SHP77 treated with DMSO at 0.1 percent for 48 hours (cell line): Measurements from ENCODE around the gene LDB3.
"Not testable (repeated sequence)": the region's sequence is repeated elsewhere in the genome, so short reads cannot be mapped to it uniquely, and the experiment has no call there.

Experiments
- DNase-seq: peaks from one replicate; lab custom pipeline; 2025; lab: John Stamatoyannopoulos, UW

The LDB3 gene

GRCh38 chr10:86734207-86734988 lies 66.1 kb downstream of the LDB3 start:
- DNase-seq, result no peak

DNA sequence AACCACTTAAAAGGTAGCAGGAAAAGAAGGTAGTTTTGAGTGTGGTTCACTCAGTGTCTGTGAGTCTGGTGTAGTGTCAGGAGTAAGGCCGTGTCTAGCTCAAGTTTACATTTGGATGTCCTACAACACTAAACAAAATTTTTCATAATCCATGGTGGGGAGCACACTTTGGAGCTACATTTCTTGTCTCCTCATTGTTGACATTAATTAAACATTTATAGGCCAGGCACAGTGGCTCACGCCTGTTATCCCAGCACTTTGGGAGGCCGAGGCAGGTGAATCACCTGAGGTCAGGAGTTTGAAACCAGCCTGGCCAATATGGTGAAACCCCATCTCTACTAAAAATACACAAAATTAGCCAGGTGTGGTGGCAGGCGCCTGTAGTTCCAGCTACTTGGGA lies 67.0 kb downstream of the LDB3 start:
- not testable (repeated sequence) for DNase-seq

- no peak for DNase-seq
Observed at GRCh38 chr10:86742230-86742629, 73.9 kb downstream of the LDB3 start.

DNA sequence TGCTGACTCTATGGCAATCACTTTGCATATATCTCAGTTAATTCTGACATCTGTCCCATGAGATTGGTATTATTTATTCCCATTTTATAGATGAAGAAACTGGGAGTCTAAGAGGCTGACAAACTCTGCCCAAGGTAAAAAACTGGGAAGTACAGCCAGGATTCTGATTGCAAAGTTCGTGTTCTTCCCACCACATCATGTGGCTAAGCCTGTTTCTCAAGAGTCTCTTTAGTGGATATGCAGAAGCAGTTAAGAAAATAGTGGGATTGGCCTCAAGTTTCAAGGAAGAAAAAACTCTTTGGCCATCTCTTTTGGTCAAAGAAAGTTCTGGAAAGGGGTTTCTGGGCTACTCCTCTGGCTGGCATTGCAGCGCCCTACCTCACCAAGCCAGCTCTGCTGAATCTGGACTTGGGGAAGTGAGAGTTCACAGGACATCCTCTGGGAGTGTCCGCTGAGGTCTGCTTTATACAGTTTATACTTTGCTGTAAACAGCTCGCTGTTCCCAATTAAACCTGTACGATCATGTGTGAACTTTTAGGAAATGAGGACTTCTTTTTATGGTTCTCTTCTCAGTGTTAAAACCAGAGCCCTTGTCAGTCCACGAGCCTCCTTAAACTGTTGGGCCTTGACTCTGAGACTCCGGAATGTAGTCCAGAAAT lies 75.9 kb downstream of the LDB3 start:
- no peak for DNase-seq

- DNase-seq, result no peak
Observed at GRCh38 chr10:86747796-86748581, 79.7 kb downstream of the LDB3 start.

DNA sequence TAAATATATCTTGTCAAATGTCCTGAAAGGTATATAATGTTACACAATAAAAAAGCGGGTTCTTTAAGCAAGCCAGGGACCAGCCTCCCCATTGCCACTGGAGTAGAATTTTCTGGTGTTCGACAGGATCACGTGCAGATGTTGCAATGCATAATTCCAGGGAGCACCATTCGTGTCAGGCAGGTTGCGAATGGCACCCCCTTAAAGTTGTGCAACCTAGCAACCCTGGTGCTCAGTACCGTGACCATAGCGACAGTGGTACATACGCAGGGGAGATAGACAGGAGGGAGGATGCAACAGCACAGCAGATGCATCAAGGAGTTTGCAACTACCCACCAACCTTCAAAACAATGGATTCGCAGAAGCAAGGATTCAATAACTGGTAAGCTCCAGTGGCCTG lies 81.5 kb downstream of the LDB3 start:
- DNase-seq, result no peak

DNA sequence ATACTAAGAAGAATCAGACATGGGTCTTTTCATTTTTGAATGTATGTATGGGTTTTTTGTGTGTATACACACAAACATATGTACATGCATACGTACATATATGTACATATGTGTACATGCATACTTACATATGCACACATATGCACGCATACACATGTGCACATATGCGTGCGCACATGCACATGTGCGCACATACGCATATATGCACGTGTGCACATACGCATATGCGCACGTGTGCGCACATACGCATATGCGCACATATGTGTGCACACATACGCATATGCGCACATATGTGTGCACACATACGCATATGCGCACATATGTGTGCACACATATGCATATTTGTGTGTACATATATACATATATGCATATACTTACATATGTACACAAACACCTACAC lies 83.2 kb downstream of the LDB3 start:
- DNase-seq, result no peak

DNA sequence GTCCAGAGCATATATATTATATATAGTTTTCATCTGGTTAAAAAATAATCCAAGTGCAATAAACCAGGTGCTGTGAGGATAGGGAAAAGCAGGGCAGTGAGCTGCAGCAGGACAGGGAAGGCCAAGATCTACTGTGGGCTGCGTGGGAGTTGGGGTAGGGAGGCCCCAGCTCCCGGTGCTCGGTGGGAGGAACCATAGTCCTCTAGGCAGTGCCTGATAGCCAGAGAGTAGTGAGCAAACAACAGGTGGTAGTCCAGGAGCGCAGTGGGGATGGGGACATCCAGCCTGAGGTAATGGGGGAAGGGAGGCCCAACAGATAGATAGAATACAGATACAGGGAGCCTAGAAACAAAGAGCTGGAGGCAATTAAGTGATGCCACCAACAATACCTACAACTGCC lies 84.0 kb downstream of the LDB3 start:
- no peak for DNase-seq

GRCh38 chr10:86753051-86753450 lies 84.7 kb downstream of the LDB3 start:
- no peak for DNase-seq

DNA sequence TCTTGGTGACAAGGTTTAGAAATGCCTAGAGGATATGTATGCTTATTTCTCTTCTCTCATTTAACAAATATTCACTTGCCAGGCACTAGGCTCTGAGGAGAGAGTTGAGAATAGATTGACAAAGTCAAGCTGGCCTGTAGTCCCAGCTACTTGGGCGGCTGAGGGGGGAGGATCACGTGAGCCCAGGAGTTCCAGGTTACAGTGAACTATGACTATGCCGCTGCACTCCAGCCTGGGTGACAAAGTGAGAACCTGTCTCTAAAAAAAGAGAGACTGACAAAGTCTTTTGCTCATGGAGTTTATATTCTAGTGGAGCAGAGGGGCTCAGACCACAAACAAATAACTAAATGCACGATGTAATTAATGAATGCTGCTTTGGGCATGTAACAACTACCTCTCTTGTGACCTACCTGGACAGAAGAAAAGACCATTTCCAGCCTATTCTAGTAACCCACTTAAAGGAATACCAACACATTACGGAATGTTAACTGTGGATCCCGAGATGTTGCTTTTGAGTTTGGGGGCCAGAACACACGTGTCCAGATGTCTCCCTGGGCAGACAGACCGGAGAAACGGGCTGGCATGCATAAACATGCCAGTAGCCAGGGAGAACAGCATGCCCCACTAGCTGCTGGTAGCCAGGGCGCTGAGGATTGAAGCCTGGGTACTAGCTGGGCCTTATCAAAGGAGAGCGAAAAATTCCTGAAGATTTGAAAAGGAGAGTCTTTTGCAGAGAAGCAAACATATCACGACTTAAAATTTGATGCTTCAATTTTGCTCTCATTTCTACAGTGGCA lies 85.5 kb downstream of the LDB3 start:
- no peak for DNase-seq

GRCh38 chr10:86755454-86755739 lies 87.1 kb downstream of the LDB3 start:
- no peak for DNase-seq

DNA sequence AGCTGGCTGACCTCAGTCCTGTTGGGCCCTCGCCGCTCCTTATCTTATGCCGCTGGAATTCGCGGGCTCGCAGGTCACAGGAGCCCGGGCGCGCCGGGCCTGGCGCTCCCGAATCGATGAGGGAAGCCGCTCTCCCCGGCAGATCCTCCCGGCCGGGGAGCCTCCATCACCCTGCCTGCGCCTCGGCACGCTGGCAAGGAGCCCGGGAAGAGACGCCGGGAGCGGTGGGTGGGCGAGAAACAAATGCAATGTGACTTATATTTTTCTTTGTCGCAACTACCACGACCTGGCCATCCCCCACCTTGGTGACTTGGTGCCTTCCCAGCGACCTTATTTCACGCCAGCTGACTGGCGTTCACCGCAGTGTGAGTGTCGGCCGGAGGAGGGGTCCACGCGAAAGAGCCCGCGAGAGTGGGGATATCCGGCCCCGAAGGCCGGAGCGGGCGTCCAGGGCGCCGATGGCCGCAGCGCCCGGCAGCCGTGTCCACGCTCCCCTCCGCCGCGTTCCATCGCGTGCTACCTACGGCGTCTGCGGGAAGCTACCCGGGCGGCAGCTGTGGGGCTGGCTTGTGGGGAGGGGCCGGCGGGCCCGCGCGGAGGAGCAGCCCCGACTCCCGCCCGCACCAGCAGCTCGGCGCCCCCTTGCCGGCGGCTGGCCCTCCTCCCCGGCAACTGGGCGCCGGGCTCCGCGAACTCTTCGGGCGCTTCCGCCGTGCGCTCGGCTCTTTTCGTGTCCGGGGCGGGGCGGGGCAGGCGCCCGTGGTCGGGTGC lies 87.6 kb downstream of the LDB3 start:
- peak; percentile 30 for DNase-seq

- DNase-seq, result no peak
Observed at GRCh38 chr10:86756511-86757112, 88.3 kb downstream of the LDB3 start, which contains the start of gene BMPR1A. BMPR1A (plus strand) TSS chr10:86756619; CDS start chr10:86876019, 119,400 bp downstream.

DNA sequence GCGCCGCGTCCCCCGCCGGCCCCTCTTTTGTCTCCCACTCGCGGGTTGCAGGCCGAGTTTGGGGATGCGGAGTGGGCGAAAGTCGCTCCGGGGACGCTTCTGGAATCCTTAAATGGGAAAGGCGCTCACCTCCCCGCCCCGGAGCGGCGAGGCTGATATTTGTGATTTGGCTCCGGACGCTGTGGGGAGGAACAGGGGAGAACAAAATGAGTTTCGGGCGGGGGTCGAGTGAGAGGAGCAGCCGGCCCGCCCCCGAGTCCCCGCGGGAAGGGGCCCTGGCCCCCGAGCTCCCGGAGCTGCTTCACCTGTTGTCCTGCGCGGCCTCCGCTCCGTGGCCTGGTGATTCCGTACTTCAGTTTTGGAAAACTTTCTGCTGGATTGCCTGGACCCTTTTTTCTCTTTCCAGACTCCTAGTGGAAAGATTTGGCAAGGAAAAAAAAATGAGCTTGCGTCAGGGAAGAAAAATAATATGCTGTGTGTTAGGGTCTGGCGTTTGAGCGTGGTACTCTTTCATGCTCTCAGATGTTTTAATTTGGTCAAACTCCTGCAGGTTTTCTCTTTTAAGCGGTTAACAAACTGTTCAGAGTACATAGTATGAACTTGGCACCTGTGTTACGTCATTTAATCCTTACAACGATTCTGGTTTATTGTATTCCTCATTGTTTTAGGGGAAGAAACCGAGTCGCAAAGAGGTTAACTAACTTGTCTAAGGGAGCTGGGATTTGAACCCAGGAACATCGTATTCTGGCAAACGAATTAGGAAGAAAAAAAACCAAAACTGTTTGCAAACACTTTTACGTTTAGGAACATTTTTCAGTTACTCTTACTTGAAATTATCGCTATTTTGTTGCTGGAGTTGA lies 89.0 kb downstream of the LDB3 start:
- DNase-seq, result no peak

DNA sequence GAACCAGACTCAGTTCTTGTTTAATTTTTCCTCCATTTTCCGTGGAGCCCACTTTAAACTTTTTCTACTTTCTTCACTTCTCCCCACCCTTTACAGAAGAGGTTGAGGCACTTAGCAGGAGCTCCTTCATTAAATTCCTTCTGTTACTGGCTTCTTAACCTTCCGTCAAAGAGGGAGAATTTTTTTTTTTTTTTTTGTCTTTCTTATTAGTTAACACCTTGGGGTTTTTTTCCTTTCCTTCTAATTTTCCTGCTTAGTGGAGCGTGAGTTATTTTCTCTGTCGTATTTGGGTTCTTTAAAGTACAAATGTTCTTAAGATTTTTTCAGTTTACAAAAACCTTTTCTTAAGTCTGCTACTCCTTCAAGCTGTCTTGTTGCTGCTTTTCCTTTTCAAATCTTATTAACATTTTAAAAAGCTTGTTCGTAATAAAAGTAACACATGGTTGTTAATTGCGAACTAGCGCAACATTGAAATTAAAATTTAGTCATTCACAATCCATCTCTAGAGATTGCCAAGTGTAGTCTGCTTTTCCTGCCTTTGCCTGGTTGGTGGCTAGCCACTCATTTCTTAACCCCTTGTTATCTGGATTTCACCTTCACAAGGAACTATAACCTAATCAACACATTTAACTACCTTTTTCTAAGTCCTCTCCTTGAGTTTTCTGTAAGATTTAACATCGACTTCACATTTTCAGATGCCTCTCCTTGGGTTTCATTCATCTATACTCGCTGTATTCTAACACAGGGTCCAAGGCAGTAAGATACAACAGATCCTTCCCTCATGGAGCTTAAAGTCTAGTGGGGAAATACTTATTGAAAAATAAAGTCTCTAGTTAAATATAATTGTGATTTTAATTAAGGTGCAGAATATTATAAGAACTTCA lies 90.1 kb downstream of the LDB3 start:
- DNase-seq, result no peak

DNA sequence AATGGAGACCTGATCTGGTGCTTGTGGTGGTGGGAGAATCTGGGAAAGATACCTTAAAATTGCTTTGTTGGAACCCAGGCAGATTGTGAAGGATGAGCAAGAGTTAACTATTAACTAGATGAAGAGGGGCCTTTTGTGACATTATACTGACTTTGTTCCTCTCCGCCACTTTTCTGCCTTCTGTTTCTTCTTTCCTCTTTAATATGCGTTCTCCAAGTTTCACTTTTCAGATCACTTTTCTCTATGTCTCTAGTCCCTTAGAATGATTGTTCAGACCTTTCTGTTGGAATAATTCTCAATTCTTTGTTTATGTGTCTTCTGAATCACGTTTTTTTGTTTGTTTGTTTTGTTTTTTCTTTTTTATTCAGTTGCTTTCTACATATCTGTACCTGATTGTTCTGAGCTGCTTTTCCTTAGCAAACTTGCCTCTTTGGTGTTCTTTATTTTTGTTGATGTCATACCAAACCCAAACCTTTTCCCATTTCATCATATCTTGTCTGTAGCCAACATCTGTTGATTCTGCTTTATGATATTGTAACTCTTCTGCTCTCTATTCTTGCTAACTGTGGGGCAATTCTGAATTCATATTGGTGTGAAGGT lies 90.9 kb downstream of the LDB3 start:
- no peak for DNase-seq

GRCh38 chr10:86763404-86763803 lies 95.1 kb downstream of the LDB3 start:
- DNase-seq, result no peak

- DNase-seq, result no peak
Observed at GRCh38 chr10:86765548-86765947, 97.2 kb downstream of the LDB3 start.
